GM21526 (cell line): Measurements from ENCODE around the gene SPRYD3.
A peak's percentile ranks its signal among the peaks of the same experiment; 100 is the strongest.

Experiments
- ATAC-seq: cut with Tn5 transposase; IDR thresholded peaks from one replicate; pipeline ENCODE4 v1.9.1; 2021; ENCODE audit warnings: moderate library complexity; ENCODE audit not compliant: unreplicated experiment, low FRiP score

The SPRYD3 gene

GRCh38 chr12:53052419-53053217, 26.6 kb downstream of the SPRYD3 start:
- no peak for ATAC-seq

DNA sequence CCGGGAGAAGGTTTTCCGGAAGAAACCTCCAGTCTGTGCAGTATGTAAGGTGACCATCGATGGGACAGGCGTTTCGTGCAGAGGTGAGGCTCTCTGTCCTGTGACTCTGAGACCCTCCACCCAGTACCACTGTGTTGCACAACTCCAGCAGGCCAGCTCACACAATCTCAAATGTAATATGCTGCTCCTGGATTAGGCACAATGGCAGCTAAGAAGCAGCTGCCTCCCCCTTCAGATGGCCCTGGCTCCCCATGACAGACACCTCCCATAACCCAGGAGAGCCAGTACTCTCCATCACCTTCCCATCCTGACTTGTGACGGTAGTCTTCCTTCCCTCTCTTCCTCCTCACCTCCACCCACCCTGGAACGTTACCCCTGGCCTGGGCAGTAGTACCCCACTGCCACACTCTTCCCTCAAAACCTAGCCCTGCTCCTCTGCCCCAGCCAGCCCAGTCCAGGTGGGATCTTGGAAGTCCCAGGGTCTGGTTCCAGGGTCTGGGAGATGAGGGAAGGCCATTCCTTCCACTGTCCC, 27.2 kb downstream of the SPRYD3 start:
- ATAC-seq = no peak

- no peak for ATAC-seq
Measured at GRCh38 chr12:53051058-53051880, 27.9 kb downstream of the SPRYD3 start.

DNA sequence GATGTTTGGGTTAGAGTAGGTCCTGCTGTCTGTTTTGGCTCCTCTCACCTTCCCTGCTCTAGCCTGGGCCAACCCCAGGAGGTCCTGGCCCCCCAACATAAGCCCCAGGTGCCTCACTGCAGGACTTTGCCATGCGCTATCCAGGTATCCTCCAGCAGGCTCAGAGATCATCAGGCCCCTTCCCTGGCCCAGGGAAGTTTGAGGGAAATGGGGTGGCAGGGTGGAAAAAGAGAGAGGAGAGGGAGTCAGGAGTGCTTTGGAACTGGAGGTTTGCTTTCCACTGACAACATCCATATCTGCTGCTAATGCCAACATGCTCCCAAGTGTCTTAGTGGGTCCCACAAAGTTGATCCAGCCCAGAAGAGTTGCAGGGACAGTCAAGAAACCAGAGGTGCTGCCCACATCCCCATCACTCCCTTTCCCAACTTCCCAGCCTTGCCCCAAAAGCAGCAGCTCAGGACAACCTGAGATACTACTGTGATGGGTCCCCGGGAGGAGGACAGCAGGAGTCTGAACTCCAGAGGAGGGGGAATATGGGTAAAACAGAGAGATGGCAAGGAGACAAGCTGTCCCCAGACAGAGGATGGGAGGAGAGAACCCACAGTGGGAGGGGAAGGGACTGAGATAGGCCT, 28.6 kb downstream of the SPRYD3 start:
- ATAC-seq = no peak

GRCh38 chr12:53049571-53050318, 29.4 kb downstream of the SPRYD3 start, which contains the start of gene TNS2:
TNS2 (plus strand) TSS chr12:53050065; CDS start chr12:53050186, 121 bp downstream.
- no peak for ATAC-seq

- no peak for ATAC-seq
Measured at GRCh38 chr12:53048780-53049401, 30.3 kb downstream of the SPRYD3 start.

DNA sequence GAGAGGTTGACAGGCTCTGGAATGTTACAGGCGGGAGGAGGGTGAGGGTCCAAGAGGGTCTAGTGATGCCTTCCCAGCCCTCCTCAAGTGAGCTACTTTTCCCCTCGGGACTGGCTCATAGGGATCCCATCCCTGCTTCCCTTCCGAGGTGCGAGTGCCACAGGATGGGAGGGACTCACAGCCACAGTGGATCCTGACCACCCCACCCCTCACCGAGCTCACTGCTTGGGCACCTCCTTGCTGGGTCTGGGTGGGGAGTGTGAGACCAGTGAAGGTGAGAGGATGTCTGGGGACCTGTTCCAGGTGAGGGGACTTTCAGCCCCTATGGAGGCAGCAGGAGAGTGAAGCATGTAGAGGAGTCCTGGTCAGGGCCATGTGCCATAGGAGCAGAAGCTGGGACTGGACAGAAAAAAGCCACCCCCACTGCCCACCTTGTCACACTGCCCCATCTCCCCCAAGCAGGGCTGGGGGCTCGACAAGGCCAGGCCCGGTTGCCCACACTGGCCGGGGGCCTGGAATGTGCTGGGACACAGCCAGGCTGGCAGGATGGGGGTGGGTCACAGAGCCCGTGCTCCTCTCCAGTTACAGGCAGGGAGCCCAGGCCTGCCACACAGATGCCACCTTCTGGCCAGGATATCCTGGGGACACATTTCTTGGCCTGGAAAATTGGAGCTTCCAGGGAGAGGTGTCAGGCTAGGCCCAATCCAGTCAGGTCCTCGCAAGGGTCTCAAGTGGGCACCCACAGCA, 31.0 kb downstream of the SPRYD3 start:
- no peak for ATAC-seq

DNA sequence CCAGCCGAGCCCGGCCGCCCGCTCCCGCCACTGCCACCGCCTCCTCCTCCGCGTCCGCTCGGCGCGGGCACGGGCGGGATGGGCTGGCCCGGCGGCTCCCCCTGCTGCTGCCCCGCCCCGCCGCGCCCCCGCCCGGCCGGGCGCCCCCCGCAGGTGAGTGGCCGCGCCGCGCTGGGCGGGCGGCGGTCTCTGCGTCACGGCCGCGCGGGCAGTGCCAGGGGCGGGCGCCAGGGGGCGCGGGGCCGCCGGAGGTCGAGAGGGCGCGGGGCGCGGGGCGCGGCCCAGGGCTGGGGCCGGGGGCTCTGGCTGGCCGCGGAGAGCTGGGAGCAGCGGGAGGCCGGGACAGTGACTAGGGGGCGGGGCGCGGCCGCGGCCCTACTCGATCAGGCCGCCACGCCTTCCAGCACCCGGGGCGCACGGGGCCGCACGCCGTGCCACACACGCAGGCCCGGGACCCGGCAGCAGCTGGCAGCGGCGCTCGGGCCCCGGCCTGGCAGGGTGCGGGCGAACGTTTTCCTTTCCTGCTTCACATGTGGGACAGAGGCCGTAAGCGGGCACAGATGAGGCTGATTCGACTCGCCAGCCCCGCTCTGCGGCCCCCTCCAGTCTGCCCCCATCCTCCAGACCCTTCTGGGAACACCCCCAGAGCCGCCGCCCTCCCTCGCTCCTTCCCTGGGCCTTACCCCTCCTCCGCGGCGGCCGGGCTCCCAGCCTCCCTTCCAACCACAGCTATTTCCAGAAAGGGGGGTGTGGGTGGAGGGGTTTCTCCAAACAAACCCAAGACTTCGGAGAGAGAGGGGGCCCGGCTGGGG, 31.8 kb downstream of the SPRYD3 start:
- peak; percentile 46 for ATAC-seq

DNA sequence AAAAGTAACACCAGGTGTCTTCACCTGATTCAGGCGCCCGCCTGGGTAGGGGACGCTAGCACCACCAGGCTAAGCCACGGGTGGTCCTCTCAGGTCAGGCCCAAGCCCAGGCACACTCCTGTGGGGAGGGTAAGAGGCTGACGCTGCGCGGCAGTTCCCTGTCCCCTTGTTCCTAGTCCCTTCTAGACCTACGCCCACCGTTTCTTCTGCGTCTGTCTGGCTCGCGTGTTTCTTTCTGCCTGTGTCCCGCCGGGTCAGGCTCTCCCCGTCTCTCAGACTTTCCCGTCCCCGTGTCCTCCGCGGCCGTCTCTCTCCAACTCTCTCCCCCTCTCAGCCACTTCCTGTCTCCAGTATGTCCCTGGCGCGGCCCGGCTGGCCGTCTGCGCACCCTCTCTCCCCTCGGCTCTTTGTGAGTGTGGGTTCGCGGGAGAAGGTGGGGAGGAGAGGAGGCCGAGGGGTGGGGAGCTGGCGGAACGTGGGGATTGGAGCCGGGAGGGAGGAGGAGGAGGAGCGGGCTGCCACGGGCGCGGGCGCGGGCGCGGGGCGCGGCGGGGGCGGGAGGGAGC, 32.5 kb downstream of the SPRYD3 start:
- no peak for ATAC-seq

DNA sequence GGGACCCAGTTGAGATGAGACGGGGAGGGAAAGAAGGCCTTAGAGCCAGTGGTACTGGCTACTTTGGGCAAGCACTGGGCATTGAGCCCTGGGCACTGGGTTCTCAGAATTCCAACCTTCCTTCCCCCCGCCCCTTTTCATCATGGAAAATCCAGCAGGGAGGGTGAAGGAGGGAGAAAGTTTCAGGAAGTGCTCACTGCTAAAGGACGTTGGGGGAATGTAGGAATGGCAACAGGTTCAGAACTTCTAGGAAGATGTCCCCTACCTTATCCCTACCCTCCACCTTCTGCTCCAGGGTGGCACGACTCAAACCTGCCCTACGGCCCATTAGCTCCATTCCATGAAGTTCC, 33.5 kb downstream of the SPRYD3 start:
- ATAC-seq = no peak

GRCh38 chr12:53044896-53045695, 34.1 kb downstream of the SPRYD3 start:
- ATAC-seq = no peak

GRCh38 chr12:53044052-53044581, 35.1 kb downstream of the SPRYD3 start:
- no peak for ATAC-seq

DNA sequence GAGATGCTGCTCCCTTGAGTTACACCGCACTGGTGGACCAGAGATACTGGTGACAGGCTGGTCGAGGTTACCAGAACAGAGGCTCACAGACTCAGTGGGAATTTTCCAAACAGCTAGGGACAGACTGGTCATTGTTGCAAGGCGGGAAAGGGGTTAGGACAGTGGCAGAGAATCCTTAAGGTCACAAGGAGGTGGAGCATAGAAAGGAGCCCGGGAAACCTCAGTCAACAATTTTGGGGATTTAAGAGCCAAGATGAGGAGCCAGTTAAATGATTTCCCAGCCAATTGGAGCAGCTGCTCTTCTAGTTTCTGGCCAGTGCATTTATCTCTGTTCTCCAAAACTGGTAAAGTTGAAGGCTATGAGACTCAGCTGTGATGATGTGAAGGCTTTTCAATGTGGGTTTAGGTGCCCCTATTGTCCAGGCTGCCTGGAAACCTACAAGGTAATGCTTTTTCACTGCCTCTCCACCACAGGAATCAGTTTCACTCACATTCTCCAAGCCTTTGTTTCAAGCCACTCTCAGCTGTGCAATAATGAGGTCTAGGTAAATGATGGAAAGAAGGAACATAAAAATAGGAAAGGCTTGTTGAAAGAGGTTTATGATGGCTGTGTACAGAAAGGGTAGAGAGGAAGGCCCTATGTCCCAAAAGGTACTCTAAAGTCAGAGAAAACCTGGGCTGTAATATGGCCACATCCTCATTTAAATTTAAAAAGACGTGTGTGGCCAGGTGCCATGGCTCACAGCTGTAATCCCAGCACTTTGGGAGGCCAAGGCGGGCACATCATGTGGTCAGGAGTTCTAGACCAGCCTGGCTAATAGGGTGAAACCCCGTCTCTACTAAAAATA, 36.4 kb downstream of the SPRYD3 start:
- no peak for ATAC-seq

DNA sequence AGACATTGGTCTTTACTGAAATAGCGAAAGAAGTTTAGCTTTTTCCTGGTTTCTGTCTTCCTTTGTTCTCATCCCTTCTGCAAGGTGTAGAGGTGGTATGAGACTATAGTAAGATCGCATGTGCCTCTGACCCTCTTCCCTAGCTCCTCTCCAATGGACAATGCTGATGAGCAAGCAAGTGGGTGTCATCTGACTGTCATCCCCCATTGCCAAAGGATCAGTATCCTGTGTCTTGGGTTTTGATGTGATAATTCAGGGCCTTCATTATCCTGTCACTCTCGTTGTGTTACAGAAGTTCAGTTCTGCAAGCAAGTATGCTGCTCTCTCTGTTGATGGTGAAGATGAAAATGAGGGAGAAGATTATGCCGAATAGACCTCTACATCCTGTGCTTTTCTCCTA, 39.3 kb downstream of the SPRYD3 start:
- ATAC-seq = no peak

DNA sequence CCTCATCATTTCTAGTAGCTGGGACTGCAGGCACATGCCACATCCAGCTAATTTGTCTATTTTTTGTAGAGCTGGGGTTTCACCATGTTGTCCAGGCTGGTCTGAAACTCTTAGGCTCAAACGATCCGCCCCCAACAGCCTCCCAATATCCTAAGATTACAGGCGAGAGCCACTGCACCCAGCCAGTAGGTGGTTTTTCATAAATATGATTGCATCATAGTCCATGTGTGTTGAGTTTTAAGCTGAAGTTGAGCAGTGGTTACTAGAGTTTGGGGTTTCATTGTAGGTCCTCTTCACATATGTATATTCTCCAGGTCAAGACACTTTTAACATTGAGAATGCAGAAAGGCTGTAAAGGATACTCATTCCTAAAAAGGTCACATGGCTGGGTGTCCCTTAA, 42.4 kb downstream of the SPRYD3 start:
- no peak for ATAC-seq

DNA sequence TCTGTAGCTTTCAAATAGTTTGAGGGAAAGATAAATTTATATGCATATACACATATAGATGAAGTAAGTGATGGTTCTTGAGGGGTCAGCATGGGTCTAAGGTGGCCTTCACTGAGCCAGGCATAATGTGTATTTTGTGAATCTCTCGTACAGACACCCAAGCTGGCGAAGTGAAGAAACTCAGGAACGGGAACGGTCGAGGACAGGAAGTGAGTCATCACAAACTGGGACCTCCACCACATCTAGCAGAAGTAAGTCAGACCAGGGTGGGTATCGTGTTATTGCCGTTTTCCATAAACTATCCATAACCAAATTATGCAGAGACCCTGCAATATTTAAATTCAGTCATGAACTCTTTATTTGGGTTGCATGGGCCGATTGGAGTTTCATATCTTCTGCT, 44.7 kb downstream of the SPRYD3 start:
- ATAC-seq = no peak
